ENCODE measurements around the gene NACC2.

GRCh38 chr9:135998410-135999071, 96.5 kb downstream of the NACC2 start:
- TF ChIP-seq CTCF (IDR thresholded peaks at IDR 0.05), result no peak
- no peak for TF ChIP-seq ZFX (IDR thresholded peaks at IDR 0.05; ENCODE audit: borderline replicate concordance)

Measured in 22Rv1 (cell line).